Adipose tissue (tissue), 3 donors: Measurements from ENCODE around the gene DOCK2. TPM values are rescaled to one million over a fixed set of nuclear protein-coding genes. Genes with fewer than 3 reads are reported as not detected.

Source experiments
- H3K27ac ChIP-seq: one replicate; pipeline ENCODE4 v1.5.1; 2013; ENCODE audit warnings: low read depth, low read length
- WGBS, 3 donors: extraction: QIAGEN DNeasy Blood & Tissue Kit; methylation state at CpG; one replicate each; pipeline ENCODE4 v1.1.7; 2013; 5-methylcytosine and 5-hydroxymethylcytosine counted together
- polyA plus RNA-seq, 3 donors: library from polyadenylated mRNA; stranded (reverse); fragments of 200-250 nt; gene quantifications; one replicate each; pipeline ENCODE4 v1.2.3, GENCODE V29; 2013
- donor health status: healthy with polysubstance abuse.
- donor health status: Bipolar disorder and iron deficiency.
- donor health status: healthy.

The DOCK2 gene
- polyA plus RNA-seq, 3 donors: 1.3 to 7.0 (median 6.8) TPM

GRCh38 chr5:169992789-169993484 is 355.9 kb downstream of the DOCK2 start:
- WGBS, 3 donors: 49 to 84% (median 80%) methylated on average over 2 of the region's 2 CpGs
- H3K27ac ChIP-seq: no peak overlapping the region

GRCh38 chr5:169993485-169993790 is 356.4 kb downstream of the DOCK2 start:
- no peak overlapping the region for H3K27ac ChIP-seq
- 38 to 60% (median 38%) methylated on average over 2 of the region's 2 CpGs for WGBS, 3 donors

GRCh38 chr5:169997798-169998197 is 360.7 kb downstream of the DOCK2 start:
- 72 to 92% (median 86%) methylated on average over 3 of the region's 3 CpGs for WGBS, 3 donors

GRCh38 chr5:169999621-170000020 is 362.5 kb downstream of the DOCK2 start:
- H3K27ac ChIP-seq: no peak overlapping the region
- WGBS, 3 donors: 59 to 93% (median 91%) methylated on average over 3 of the region's 3 CpGs

More at GRCh38 chr5:169997798-169998197, 360.7 kb downstream of the DOCK2 start:
- H3K27ac ChIP-seq: no peak overlapping the region

- WGBS, 3 donors: 82 to 98% (median 92%) methylated on average over 2 of the region's 2 CpGs
- H3K27ac ChIP-seq: no peak overlapping the region
These were observed 363.1 kb downstream of the DOCK2 start for GRCh38 chr5:170000155-170000554.

GRCh38 chr5:170006021-170006420 is 368.9 kb downstream of the DOCK2 start:
- H3K27ac ChIP-seq: no peak overlapping the region
- 47 to 70% (median 69%) methylated on average over 6 of the region's 6 CpGs for WGBS, 3 donors

- WGBS, 3 donors: 72 to 86% (median 81%) methylated on average over 6 of the region's 6 CpGs
These were observed 371.3 kb downstream of the DOCK2 start for GRCh38 chr5:170008376-170008775.

GRCh38 chr5:170010595-170010994 is 373.5 kb downstream of the DOCK2 start:
- 58 to 74% (median 64%) methylated on average over 4 of the region's 4 CpGs for WGBS, 3 donors
- H3K27ac ChIP-seq: no peak overlapping the region

More at GRCh38 chr5:170008376-170008775, 371.3 kb downstream of the DOCK2 start:
- H3K27ac ChIP-seq: no peak overlapping the region

- 67 to 89% (median 81%) methylated on average over 2 of the region's 2 CpGs for WGBS, 3 donors
- no peak overlapping the region for H3K27ac ChIP-seq
These were observed 374.7 kb downstream of the DOCK2 start for GRCh38 chr5:170011751-170012150.

- WGBS, 3 donors: 46 to 65% (median 53%) methylated on average over 11 of the region's 11 CpGs
- H3K27ac ChIP-seq: no peak overlapping the region
These were observed 375.5 kb downstream of the DOCK2 start for GRCh38 chr5:170012622-170013021.

- H3K27ac ChIP-seq: no peak overlapping the region
- WGBS, 3 donors: 57 to 92% (median 78%) methylated on average over 3 of the region's 3 CpGs
These were observed 383.3 kb downstream of the DOCK2 start for GRCh38 chr5:170020423-170020822.

- 59 to 78% (median 77%) methylated on average over 8 of the region's 8 CpGs for WGBS, 3 donors
- H3K27ac ChIP-seq: no peak overlapping the region
These were observed 384.4 kb downstream of the DOCK2 start for GRCh38 chr5:170021506-170021905.

GRCh38 chr5:170025853-170026252 is 388.8 kb downstream of the DOCK2 start:
- 75 to 84% (median 75%) methylated on average over 8 of the region's 8 CpGs for WGBS, 3 donors
- H3K27ac ChIP-seq: no peak overlapping the region

- WGBS, 3 donors: 34 to 49% (median 46%) methylated on average over 2 of the region's 2 CpGs
- H3K27ac ChIP-seq: no peak overlapping the region
These were observed 391.0 kb downstream of the DOCK2 start for GRCh38 chr5:170028124-170028523.

GRCh38 chr5:170034231-170034630 is 397.2 kb downstream of the DOCK2 start:
- H3K27ac ChIP-seq: no peak overlapping the region
- 76 to 93% (median 83%) methylated on average over 10 of the region's 10 CpGs for WGBS, 3 donors

- no peak overlapping the region for H3K27ac ChIP-seq
- 90 to 96% (median 94%) methylated on average over 7 of the region's 7 CpGs for WGBS, 3 donors
These were observed 401.2 kb downstream of the DOCK2 start for GRCh38 chr5:170038241-170038640.

- H3K27ac ChIP-seq: no peak overlapping the region
- WGBS, 3 donors: 75 to 94% (median 92%) methylated on average over 3 of the region's 3 CpGs
These were observed 402.8 kb downstream of the DOCK2 start for GRCh38 chr5:170039830-170040229.

GRCh38 chr5:170046241-170046640 is 409.2 kb downstream of the DOCK2 start:
- H3K27ac ChIP-seq: no peak overlapping the region
- WGBS, 3 donors: 51 to 63% (median 54%) methylated on average over 3 of the region's 3 CpGs

- no peak overlapping the region for H3K27ac ChIP-seq
These were observed 412.6 kb downstream of the DOCK2 start for GRCh38 chr5:170049713-170050112.

GRCh38 chr5:170053896-170054295 is 416.8 kb downstream of the DOCK2 start:
- no peak overlapping the region for H3K27ac ChIP-seq
- 82 to 88% (median 85%) methylated on average over 1 of the region's 1 CpG for WGBS, 3 donors

More at GRCh38 chr5:170049713-170050112, 412.6 kb downstream of the DOCK2 start:
- 66 to 80% (median 79%) methylated on average over 3 of the region's 3 CpGs for WGBS, 3 donors
